WTC11 (cell line): ENCODE data around the gene PPP1R12B. TPM values are rescaled to one million over a fixed set of nuclear protein-coding genes. Genes with fewer than 3 reads are reported as not detected.

Source experiments
- ATAC-seq: fragments of 200-7000 bp; cut with Tn5 transposase; 2 replicates; pipeline ENCODE4 v1.10.0; 2021; ENCODE audit warnings: mild to moderate bottlenecking, moderate library complexity
- CTCF ChIA-PET: fragments of 300-600 bp; sonication (Branson Sonifier 250); formaldehyde crosslinking; loops from one replicate; lab custom pipeline; 2021; ENCODE audit warnings: antibody characterized with exemption; lab: Charles Lee
- POLR2A ChIA-PET: fragments of 350-600 bp; sonication (Branson Sonifier 250); formaldehyde crosslinking; loops from one replicate; lab custom pipeline; 2021; ENCODE audit warnings: antibody characterized with exemption; lab: Charles Lee
- DNase-seq: peaks from one replicate; pipeline ENCODE4 v3.0.0; 2021; ENCODE audit warnings: low spot score
- H3K27ac Mint-ChIP-seq: 2 replicates; pipeline ENCODE4 v1.8.0; 2021; ENCODE audit warnings: mixed read lengths
- H3K27me3 Mint-ChIP-seq: 2 replicates; pipeline ENCODE4 v1.8.0; 2021; ENCODE audit warnings: low read depth, mild to moderate bottlenecking, moderate library complexity, mixed read lengths
- H3K36me3 Mint-ChIP-seq: 2 replicates; pipeline ENCODE4 v1.8.0; 2021; ENCODE audit warnings: mixed read lengths
- H3K4me1 Mint-ChIP-seq: 2 replicates; pipeline ENCODE4 v1.8.0; 2022; ENCODE audit warnings: mixed read lengths
- H3K4me3 Mint-ChIP-seq: 2 replicates; pipeline ENCODE4 v1.8.0; 2021; ENCODE audit warnings: mild to moderate bottlenecking, moderate library complexity, mixed read lengths
- H3K9me3 Mint-ChIP-seq: 2 replicates; pipeline ENCODE4 v1.8.0; 2021; ENCODE audit warnings: mixed read lengths
- CREB1 ChIP-seq: sonication (generic); formaldehyde crosslinking; IDR thresholded peaks from 2 replicates; pipeline ENCODE4 v1.8.0; 2023; ENCODE audit warnings: mild to moderate bottlenecking, missing genetic modification reagents
- EMX1 ChIP-seq: fragments of 250-450 bp; sonication (Bioruptor Pico); IDR thresholded peaks from 2 replicates; pipeline ENCODE4 v1.8.0; 2021; ENCODE audit warnings: mild to moderate bottlenecking
- FOXP1 ChIP-seq: sonication (generic); formaldehyde crosslinking; IDR thresholded peaks from 2 replicates; pipeline ENCODE4 v1.8.0; 2022; ENCODE audit warnings: missing genetic modification reagents, mild to moderate bottlenecking, moderate library complexity, borderline replicate concordance
- GRHL2 ChIP-seq: fragments of 250-450 bp; sonication (Bioruptor Pico); IDR thresholded peaks from 2 replicates; pipeline ENCODE4 v1.8.0; 2022; ENCODE audit warnings: mild to moderate bottlenecking, moderate library complexity; ENCODE audit not compliant: insufficient replicate concordance, severe bottlenecking
- IRF2 ChIP-seq: sonication (generic); formaldehyde crosslinking; IDR thresholded peaks from 2 replicates; pipeline ENCODE4 v1.8.0; 2022; ENCODE audit warnings: low read depth, missing genetic modification reagents, borderline replicate concordance
- MLX ChIP-seq: sonication (generic); formaldehyde crosslinking; IDR thresholded peaks from 2 replicates; pipeline ENCODE4 v1.8.1; 2023; ENCODE audit warnings: mild to moderate bottlenecking, missing genetic modification reagents, moderate library complexity
- NFATC4 ChIP-seq: fragments of 250-450 bp; sonication (Bioruptor Pico); IDR thresholded peaks from 2 replicates; pipeline ENCODE4 v1.9.0; 2021; ENCODE audit warnings: mild to moderate bottlenecking
- NFE2L1 ChIP-seq: sonication (generic); formaldehyde crosslinking; IDR thresholded peaks from 2 replicates; pipeline ENCODE4 v1.8.1; 2023; ENCODE audit warnings: missing genetic modification reagents
- NFYB ChIP-seq: sonication (generic); formaldehyde crosslinking; conservative IDR thresholded peaks from 2 replicates; pipeline ENCODE4 v1.8.0; 2022; ENCODE audit warnings: low read depth, missing genetic modification reagents
- PREB ChIP-seq: sonication (generic); formaldehyde crosslinking; IDR thresholded peaks from 2 replicates; pipeline ENCODE4 v1.8.1; 2022; ENCODE audit warnings: mild to moderate bottlenecking, missing genetic modification reagents, moderate library complexity, borderline replicate concordance
- RELA ChIP-seq: sonication (generic); formaldehyde crosslinking; IDR thresholded peaks from 2 replicates; pipeline ENCODE4 v1.8.1; 2022; ENCODE audit warnings: missing genetic modification reagents, mild to moderate bottlenecking, borderline replicate concordance
- SP1 ChIP-seq: sonication (generic); formaldehyde crosslinking; conservative IDR thresholded peaks from 2 replicates; pipeline ENCODE4 v1.8.1; 2022; ENCODE audit warnings: missing genetic modification reagents
- TEAD4 ChIP-seq: sonication (generic); formaldehyde crosslinking; IDR thresholded peaks from 2 replicates; pipeline ENCODE4 v1.8.0; 2022; ENCODE audit warnings: mild to moderate bottlenecking, missing genetic modification reagents
- ZNF138 ChIP-seq: sonication (generic); formaldehyde crosslinking; conservative IDR thresholded peaks from 2 replicates; pipeline ENCODE4 v1.8.1; 2022; ENCODE audit warnings: mild to moderate bottlenecking, moderate library complexity, missing genetic modification reagents
- ZNF219 ChIP-seq: sonication (generic); formaldehyde crosslinking; IDR thresholded peaks from 2 replicates; pipeline ENCODE4 v1.8.0; 2023; ENCODE audit warnings: missing genetic modification reagents, mild to moderate bottlenecking, borderline replicate concordance
- ZNF232 ChIP-seq: sonication (generic); formaldehyde crosslinking; IDR thresholded peaks from 2 replicates; pipeline ENCODE4 v1.8.0; 2022; ENCODE audit warnings: mild to moderate bottlenecking, missing genetic modification reagents
- ZNF423 ChIP-seq: fragments of 250-450 bp; sonication (Bioruptor Pico); IDR thresholded peaks from 2 replicates; pipeline ENCODE4 v2.1.2; 2022; ENCODE audit warnings: mild to moderate bottlenecking, moderate library complexity
- ZNF671 ChIP-seq: fragments of 250-450 bp; sonication (Bioruptor Pico); IDR thresholded peaks from 2 replicates; pipeline ENCODE4 v1.8.0; 2021; ENCODE audit warnings: mild to moderate bottlenecking
- total RNA-seq: library from RNA; stranded (reverse); gene quantifications from 3 replicates; pipeline ENCODE4 v1.2.3, GENCODE V29; 2021
- TF ChIP-seq, protein P1 (sequence below): fragments of 250-450 bp; sonication (Bioruptor Pico); conservative IDR thresholded peaks from 2 replicates; pipeline ENCODE4 v1.9.0; 2021; ENCODE audit warnings: mild to moderate bottlenecking
- TF ChIP-seq, protein P2 (sequence below): sonication (generic); formaldehyde crosslinking; IDR thresholded peaks from 2 replicates; pipeline ENCODE4 v1.8.1; 2022; ENCODE audit warnings: missing genetic modification reagents, borderline replicate concordance
- TF ChIP-seq, protein P3 (sequence below): sonication (generic); formaldehyde crosslinking; conservative IDR thresholded peaks from 2 replicates; pipeline ENCODE4 v1.8.1; 2022; ENCODE audit warnings: mild to moderate bottlenecking, missing genetic modification reagents
- TF ChIP-seq, protein P4 (sequence below): fragments of 250-450 bp; sonication (Bioruptor Pico); IDR thresholded peaks from 2 replicates; pipeline ENCODE4 v1.9.0; 2021; ENCODE audit warnings: mild to moderate bottlenecking

PPP1R12B gene
- total RNA-seq, 1 experiment from 2014 or later, result 19.2 TPM

DNA sequence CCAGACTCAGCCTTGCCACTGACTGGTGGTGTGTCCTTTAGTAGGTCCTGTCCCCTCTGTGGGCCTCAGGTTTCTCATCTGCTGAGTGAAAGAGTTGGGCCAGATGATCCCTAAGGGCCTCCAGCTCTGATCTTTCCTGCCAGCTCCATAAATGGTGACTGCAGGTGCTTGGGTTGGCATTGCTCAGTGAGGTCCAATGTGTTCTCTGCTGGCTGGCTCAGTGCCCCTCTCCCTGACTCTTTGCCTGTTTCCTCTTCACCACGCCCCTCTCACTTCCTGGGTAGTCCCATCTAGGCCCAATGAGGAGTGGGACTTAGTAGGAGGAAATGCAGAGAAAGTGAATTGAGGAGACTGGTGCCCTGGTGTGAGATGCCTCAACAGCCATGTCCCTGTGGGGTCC lies 43.3 kb upstream of the PPP1R12B start (continued):
- TF ChIP-seq, protein P1, sequence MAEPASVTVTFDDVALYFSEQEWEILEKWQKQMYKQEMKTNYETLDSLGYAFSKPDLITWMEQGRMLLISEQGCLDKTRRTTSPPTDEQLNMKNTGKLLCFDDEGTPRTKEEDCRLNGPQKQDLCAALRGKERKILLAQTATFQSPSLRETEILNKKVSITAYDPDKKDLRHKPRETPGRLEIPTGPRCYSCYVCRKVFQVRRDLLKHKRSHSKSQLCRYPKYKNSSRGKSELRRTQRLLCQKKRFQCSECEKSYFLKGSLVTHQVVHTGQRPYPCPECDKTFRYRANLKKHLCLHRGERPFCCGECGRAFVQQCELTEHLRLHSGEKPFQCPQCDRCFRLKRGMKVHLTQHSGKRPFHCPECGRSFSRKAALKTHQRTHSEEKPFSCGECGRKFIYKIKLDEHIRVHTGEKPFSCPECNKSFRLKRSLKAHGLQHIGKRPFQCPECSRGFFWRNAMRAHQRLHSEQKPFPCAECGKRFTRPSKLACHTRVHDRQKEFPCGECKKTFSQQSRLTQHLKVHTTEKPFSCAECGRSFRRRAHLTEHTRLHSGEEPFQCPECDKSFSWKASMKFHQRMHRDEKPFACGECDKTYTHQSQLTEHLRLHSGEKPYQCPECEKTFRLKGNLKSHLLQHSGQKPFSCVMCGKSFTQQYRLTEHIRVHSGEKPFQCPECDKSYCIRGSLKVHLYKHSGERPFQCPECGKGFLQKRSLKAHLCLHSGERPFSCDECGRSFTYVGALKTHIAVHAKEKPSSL (CRISPR knock-in tag), result no peak
- TF ChIP-seq, protein P2, sequence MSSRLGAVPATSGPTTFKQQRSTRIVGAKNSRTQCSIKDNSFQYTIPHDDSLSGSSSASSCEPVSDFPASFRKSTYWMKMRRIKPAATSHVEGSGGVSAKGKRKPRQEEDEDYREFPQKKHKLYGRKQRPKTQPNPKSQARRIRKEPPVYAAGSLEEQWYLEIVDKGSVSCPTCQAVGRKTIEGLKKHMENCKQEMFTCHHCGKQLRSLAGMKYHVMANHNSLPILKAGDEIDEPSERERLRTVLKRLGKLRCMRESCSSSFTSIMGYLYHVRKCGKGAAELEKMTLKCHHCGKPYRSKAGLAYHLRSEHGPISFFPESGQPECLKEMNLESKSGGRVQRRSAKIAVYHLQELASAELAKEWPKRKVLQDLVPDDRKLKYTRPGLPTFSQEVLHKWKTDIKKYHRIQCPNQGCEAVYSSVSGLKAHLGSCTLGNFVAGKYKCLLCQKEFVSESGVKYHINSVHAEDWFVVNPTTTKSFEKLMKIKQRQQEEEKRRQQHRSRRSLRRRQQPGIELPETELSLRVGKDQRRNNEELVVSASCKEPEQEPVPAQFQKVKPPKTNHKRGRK (CRISPR knock-in tag), result no peak
- TF ChIP-seq MLX (no peak), GRHL2 (CRISPR knock-in tag) (no peak)

DNA sequence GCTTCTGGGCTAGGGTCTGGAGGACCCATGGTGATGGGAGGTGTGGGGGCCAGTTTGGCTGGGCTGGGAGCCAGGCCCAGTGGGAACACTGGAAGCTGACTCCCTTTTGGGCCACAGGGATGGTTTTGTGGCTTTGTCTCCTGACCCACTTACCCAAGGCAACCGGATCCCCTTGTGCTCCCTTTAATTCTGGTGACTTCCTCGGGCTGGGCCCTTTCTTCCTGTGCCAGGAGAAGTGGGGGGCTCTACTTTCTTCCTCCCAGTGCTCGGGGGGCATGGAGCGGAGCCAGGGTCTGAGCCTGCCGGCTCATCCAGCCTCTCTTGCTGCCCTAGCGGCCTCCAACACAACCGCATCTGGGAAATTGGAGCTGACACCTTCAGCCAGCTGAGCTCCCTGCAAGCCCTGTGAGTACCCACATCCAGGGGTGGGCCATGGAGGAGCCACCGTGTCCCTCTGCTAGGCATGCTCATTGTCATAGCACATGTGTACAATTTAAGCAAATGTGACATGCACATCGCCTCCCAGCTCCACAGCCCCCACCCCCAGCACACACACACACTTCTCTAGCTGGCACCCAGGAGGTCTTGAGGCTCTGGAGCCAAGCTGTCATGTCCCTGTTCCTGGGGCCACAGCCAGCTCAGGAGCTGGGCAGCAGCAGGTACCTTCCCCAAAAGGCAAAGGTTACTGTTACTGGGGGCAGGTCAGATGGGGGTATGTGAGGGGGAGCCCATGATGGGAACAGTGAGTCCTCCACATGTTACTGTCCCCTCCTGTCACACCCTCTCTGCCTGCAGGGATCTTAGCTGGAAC lies 41.8 kb upstream of the PPP1R12B start:
- Mint-ChIP-seq H3K9me3 (no peaks in the 10 kb centered on the region), H3K27ac (no peak overlapping the region), H3K36me3 (no peaks in the 10 kb centered on the region)
- DNase-seq, result no peak
- POLR2A ChIA-PET, result no interaction called here
- TF ChIP-seq, protein P3, sequence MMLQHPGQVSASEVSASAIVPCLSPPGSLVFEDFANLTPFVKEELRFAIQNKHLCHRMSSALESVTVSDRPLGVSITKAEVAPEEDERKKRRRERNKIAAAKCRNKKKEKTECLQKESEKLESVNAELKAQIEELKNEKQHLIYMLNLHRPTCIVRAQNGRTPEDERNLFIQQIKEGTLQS (CRISPR knock-in tag), result no peak
- no peak for TF ChIP-seq NFYB
- no peak for TF ChIP-seq ZNF219 (CRISPR knock-in tag)
- no peak for TF ChIP-seq ZNF232 (CRISPR knock-in tag)
- no peak for TF ChIP-seq NFATC4 (CRISPR knock-in tag)
- no peak for TF ChIP-seq EMX1 (CRISPR knock-in tag)
- TF ChIP-seq, all 79 proteins: peak for 0
- Mint-ChIP-seq H3K4me1 (no peaks in the 10 kb centered on the region), H3K4me3 (no peak overlapping the region), H3K27me3 (no peaks in the 10 kb centered on the region)
- CTCF ChIA-PET, result interaction anchor here (0.6 to 2.6 kb wide), 9 partner anchors 9 to 351 kb away, joined by 3 to 10 read pairs (median 4); no protein-coding TSS in a partner anchor
- ATAC-seq, result no peak

DNA sequence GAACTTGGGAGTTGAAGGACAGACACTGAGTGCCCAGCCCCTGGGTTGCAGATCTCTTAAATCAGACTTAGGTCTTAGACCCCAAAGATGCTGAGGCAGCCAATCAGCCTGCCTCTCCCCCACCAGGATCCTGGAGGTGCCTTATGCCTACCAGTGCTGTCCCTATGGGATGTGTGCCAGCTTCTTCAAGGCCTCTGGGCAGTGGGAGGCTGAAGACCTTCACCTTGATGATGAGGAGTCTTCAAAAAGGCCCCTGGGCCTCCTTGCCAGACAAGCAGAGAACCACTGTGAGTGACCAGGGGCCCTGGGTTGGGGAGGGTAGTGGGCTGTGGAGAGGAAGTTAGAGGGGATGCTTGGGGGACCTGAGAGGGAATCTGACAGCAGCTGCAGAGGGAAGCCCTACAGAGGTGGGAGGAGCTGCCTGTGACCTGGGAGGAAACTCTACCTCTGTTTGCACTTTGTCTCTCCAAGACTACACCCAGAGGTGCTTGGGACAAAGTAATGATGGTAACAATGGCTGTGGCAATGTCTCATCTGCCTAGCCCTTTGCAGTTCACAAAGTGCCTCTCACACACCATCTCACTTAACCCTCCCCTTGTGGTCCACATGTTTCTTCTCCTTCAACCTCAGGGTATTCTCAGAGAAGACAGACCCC lies 38.3 kb upstream of the PPP1R12B start:
- Mint-ChIP-seq H3K36me3 (no peaks in the 10 kb centered on the region), H3K9me3 (no peaks in the 10 kb centered on the region), H3K4me1 (peaks cover 5% of the 10 kb centered on the region), H3K27ac (no peak overlapping the region), H3K4me3 (no peak overlapping the region), H3K27me3 (no peaks in the 10 kb centered on the region)
- ChIA-PET POLR2A (no interaction called here), CTCF (no interaction called here)
- ATAC-seq (no peak), DNase-seq (no peak)
- TF ChIP-seq FOXP1 (CRISPR knock-in tag) (no peak), ZNF671 (CRISPR knock-in tag) (no peak), NFE2L1 (CRISPR knock-in tag) (no peak), CREB1 (CRISPR knock-in tag) (no peak), NFYB (no peak), PREB (CRISPR knock-in tag) (no peak), MLX (no peak), TEAD4 (CRISPR knock-in tag) (no peak), IRF2 (CRISPR knock-in tag) (no peak), RELA (CRISPR knock-in tag) (no peak), ZNF138 (CRISPR knock-in tag) (no peak), ZNF423 (no peak), SP1 (no peak)
- TF ChIP-seq, protein P4, sequence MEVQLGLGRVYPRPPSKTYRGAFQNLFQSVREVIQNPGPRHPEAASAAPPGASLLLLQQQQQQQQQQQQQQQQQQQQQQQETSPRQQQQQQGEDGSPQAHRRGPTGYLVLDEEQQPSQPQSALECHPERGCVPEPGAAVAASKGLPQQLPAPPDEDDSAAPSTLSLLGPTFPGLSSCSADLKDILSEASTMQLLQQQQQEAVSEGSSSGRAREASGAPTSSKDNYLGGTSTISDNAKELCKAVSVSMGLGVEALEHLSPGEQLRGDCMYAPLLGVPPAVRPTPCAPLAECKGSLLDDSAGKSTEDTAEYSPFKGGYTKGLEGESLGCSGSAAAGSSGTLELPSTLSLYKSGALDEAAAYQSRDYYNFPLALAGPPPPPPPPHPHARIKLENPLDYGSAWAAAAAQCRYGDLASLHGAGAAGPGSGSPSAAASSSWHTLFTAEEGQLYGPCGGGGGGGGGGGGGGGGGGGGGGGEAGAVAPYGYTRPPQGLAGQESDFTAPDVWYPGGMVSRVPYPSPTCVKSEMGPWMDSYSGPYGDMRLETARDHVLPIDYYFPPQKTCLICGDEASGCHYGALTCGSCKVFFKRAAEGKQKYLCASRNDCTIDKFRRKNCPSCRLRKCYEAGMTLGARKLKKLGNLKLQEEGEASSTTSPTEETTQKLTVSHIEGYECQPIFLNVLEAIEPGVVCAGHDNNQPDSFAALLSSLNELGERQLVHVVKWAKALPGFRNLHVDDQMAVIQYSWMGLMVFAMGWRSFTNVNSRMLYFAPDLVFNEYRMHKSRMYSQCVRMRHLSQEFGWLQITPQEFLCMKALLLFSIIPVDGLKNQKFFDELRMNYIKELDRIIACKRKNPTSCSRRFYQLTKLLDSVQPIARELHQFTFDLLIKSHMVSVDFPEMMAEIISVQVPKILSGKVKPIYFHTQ (CRISPR knock-in tag), result no peak
